SK-N-MC (cell line): ENCODE results near the gene P3H3.

ENCODE experiments used
- EZH2 ChIP-seq: fragments of 200-600 bp; sonication (generic); IDR thresholded peaks from one replicate; pipeline ENCODE4 v1.6.1; 2017; ENCODE audit warnings: antibody characterized with exemption
- FOXP2 ChIP-seq: optimal IDR thresholded peaks from 2 replicates; pipeline ENCODE3; 2011; ENCODE audit warnings: mild to moderate bottlenecking, moderate library complexity; ENCODE audit not compliant: insufficient read depth; ENCODE audit errors: extremely low read length, control extremely low read depth
- POLR2AphosphoS5 ChIP-seq: IDR thresholded peaks from 2 replicates; pipeline ENCODE4 v1.6.1; 2012; ENCODE audit warnings: mild to moderate bottlenecking, low read depth, low read length, borderline replicate concordance

DNA sequence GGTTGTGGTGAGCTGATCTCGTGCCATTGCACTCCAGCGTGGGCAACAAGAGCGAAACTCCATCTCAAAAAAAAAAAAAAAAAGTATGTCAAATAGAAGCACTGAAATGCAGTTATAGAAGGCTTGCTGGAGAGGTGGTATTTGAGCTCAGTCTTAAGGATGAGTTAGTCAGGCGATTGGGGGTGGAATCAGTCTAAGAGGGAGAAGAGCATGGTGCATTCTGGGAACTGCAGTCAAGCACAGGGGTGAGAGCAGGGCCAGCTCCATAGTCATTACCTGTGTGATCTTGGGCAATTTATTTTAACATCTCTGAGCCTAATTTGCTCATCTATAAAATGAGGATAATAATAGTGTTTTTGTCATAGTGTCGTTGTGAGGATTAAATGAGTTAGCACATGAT lies 6.7 kb downstream of the P3H3 start:
- no peak for TF ChIP-seq POLR2AphosphoS5
- no peak for TF ChIP-seq EZH2
- TF ChIP-seq FOXP2 = no peak
